HEK293 (cell line): ENCODE data around the gene HOXC5.

Experiments used
- CTCF ChIP-seq: fragments of 450-650 bp; formaldehyde crosslinking; IDR thresholded peaks from 2 replicates; pipeline ENCODE4 v1.5.1; 2016; ENCODE audit warnings: missing biosample characterization, missing genetic modification characterization
- PATZ1 ChIP-seq: fragments of 450-650 bp; formaldehyde crosslinking; IDR thresholded peaks from 2 replicates; pipeline ENCODE4 v1.5.1; 2016; ENCODE audit warnings: missing biosample characterization, missing genetic modification characterization
- SETDB1 ChIP-seq: IDR thresholded peaks from one replicate; pipeline ENCODE4 v1.6.1; 2017; ENCODE audit warnings: mild to moderate bottlenecking, low read length, moderate library complexity, mixed read lengths; ENCODE audit not compliant: insufficient read length
- SP2 ChIP-seq: fragments of 450-650 bp; formaldehyde crosslinking; IDR thresholded peaks from 2 replicates; pipeline ENCODE4 v1.5.1; 2016; ENCODE audit warnings: missing biosample characterization, missing genetic modification characterization
- SP3 ChIP-seq: fragments of 450-650 bp; formaldehyde crosslinking; IDR thresholded peaks from 2 replicates; pipeline ENCODE4 v1.5.1; 2016; ENCODE audit warnings: missing biosample characterization, missing genetic modification characterization
- YY1 ChIP-seq: fragments of 450-650 bp; formaldehyde crosslinking; IDR thresholded peaks from 2 replicates; pipeline ENCODE4 v1.5.1; 2018; ENCODE audit warnings: missing biosample characterization, missing genetic modification characterization
- ZNF623 ChIP-seq: fragments of 450-650 bp; formaldehyde crosslinking; IDR thresholded peaks from 2 replicates; pipeline ENCODE4 v1.5.1; 2016; ENCODE audit warnings: missing biosample characterization, missing genetic modification characterization
- ZNF792 ChIP-seq: fragments of 450-650 bp; formaldehyde crosslinking; IDR thresholded peaks from 2 replicates; pipeline ENCODE4 v1.5.1; 2016; ENCODE audit warnings: missing biosample characterization, missing genetic modification characterization
- ZNF830 ChIP-seq: fragments of 450-650 bp; IDR thresholded peaks from 2 replicates; pipeline ENCODE4 v1.5.0; 2018; ENCODE audit warnings: missing biosample characterization, missing genetic modification characterization, low read depth, mild to moderate bottlenecking, moderate library complexity

DNA sequence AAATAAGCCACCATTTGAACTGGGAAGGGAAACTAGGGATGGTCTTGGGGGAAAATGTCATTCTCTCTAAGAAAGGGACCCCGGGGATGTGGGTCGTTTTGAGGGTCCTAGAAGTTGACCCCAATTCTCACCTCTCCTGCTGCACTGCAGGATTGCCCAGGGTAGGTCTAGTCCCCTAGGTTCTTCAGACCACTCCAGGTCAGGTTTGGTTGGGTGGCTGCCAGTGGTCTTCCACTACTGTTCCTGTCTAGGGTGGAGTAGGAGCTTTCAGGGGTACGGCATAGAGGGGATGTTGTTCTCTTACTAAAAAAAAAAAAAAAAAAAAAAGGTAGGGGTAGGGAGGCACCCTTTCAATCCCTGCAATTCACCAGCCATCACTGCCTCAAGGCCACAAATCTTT lies 16.8 kb upstream of the HOXC5 start:
- TF ChIP-seq SP2 (tag by site-specific recombination) (no peak), SP3 (no peak), YY1 (tag by site-specific recombination) (no peak), PATZ1 (tag by site-specific recombination) (no peak), CTCF (tag by site-specific recombination) (no peak), ZNF830 (no peak), ZNF792 (tag by site-specific recombination) (no peak), ZNF623 (tag by site-specific recombination) (no peak), SETDB1 (no peak)
